Liver (tissue), 9 donors: ENCODE measurements around the gene RPS2. TPM values are rescaled to one million over a fixed set of nuclear protein-coding genes. Genes with fewer than 3 reads are reported as not detected.

Source experiments
- DNase-seq: peaks from one replicate; pipeline ENCODE4 v3.0.0-alpha.2; 2017; ENCODE audit warnings: low spot score
- H3K27ac ChIP-seq, 2 donors: one replicate each; pipeline ENCODE4 v1.7.0; 2013; ENCODE audit warnings: inconsistent platforms in 2 of 2, low read length in 2 of 2, control low read depth in 1 of 2, low read depth in 1 of 2, mild to moderate bottlenecking in 1 of 2
- H3K27me3 ChIP-seq, 4 donors: one replicate each; pipeline versions ENCODE4 v1.6.1 to v1.7.0; 2013; ENCODE audit warnings: low read length in 3 of 4, inconsistent platforms in 1 of 4, mild to moderate bottlenecking in 1 of 4, moderate library complexity in 1 of 4; ENCODE audit not compliant: control insufficient read depth in 4 of 4, insufficient read depth in 4 of 4
- H3K36me3 ChIP-seq, 4 donors: one replicate each; pipeline versions ENCODE4 v1.6.1 to v1.7.0; 2013; ENCODE audit warnings: low read length in 3 of 4, mild to moderate bottlenecking in 3 of 4, low read depth in 1 of 4, moderate library complexity in 1 of 4; ENCODE audit not compliant: control insufficient read depth in 4 of 4, insufficient read depth in 3 of 4
- H3K4me1 ChIP-seq, 4 donors: one replicate each; pipeline versions ENCODE4 v1.6.1 to v1.7.0; 2013; ENCODE audit warnings: low read length in 3 of 4, mild to moderate bottlenecking in 3 of 4, moderate library complexity in 1 of 4; ENCODE audit not compliant: control insufficient read depth in 4 of 4, insufficient read depth in 4 of 4
- H3K4me3 ChIP-seq, 3 donors: one replicate each; pipeline versions ENCODE4 v1.6.1 to v1.7.0; 2013; ENCODE audit warnings: low read length in 3 of 3, control low read depth in 1 of 3, low read depth in 1 of 3, mild to moderate bottlenecking in 1 of 3
- H3K9ac ChIP-seq, 2 donors: one replicate each; pipeline ENCODE4 v1.7.0; 2013; ENCODE audit warnings: low read length in 2 of 2, mild to moderate bottlenecking in 2 of 2, moderate library complexity in 2 of 2, control low read depth in 1 of 2, low read depth in 1 of 2
- H3K9me3 ChIP-seq, 4 donors: one replicate each; pipeline versions ENCODE4 v1.6.1 to v1.7.0; 2013; ENCODE audit warnings: low read length in 3 of 4; ENCODE audit not compliant: control insufficient read depth in 4 of 4
- EGR1 ChIP-seq, 2 donors: IDR thresholded peaks; 2 replicates each; pipeline ENCODE4 v1.6.1; 2016 to 2018; ENCODE audit warnings: antibody characterized with exemption in 2 of 2, low read depth in 2 of 2
- FOXA1 ChIP-seq: IDR thresholded peaks from 2 replicates; pipeline ENCODE4 v1.6.1; 2016; ENCODE audit warnings: antibody characterized with exemption
- FOXA2 ChIP-seq: IDR thresholded peaks from 2 replicates; pipeline ENCODE4 v1.6.1; 2016; ENCODE audit warnings: antibody characterized with exemption
- GABPA ChIP-seq, 2 donors: IDR thresholded peaks in 1 of 2; conservative IDR thresholded peaks in 1 of 2; 2 replicates each; pipeline ENCODE4 v1.6.1; 2016; ENCODE audit warnings: antibody characterized with exemption in 2 of 2, mild to moderate bottlenecking in 1 of 2, moderate library complexity in 1 of 2
- HNF4A ChIP-seq, 2 donors: conservative IDR thresholded peaks; 2 replicates each; pipeline ENCODE4 v1.6.1; 2016; ENCODE audit warnings: antibody characterized with exemption in 2 of 2, mild to moderate bottlenecking in 2 of 2
- HNF4G ChIP-seq: IDR thresholded peaks from 2 replicates; pipeline ENCODE4 v1.6.1; 2016; ENCODE audit warnings: antibody characterized with exemption
- JUND ChIP-seq, 2 donors: IDR thresholded peaks; 2 replicates each; pipeline ENCODE4 v1.6.1; 2016; ENCODE audit warnings: antibody characterized with exemption in 2 of 2
- MAX ChIP-seq: IDR thresholded peaks from 2 replicates; pipeline ENCODE4 v1.6.1; 2016; ENCODE audit warnings: antibody characterized with exemption
- NR2F2 ChIP-seq: IDR thresholded peaks from 2 replicates; pipeline ENCODE4 v1.6.1; 2016; ENCODE audit warnings: antibody characterized with exemption
- RAD21 ChIP-seq, 2 donors: IDR thresholded peaks; 2 replicates each; pipeline ENCODE4 v1.6.1; 2016; ENCODE audit warnings: antibody characterized with exemption in 2 of 2, mild to moderate bottlenecking in 2 of 2
- RXRA ChIP-seq, 2 donors: IDR thresholded peaks; 2 replicates each; pipeline ENCODE4 v1.6.1; 2017 to 2018; ENCODE audit warnings: antibody characterized with exemption in 2 of 2, mild to moderate bottlenecking in 1 of 2
- SP1 ChIP-seq: IDR thresholded peaks from 2 replicates; pipeline ENCODE4 v1.6.1; 2018; ENCODE audit warnings: antibody characterized with exemption, mild to moderate bottlenecking
- TAF1 ChIP-seq: conservative IDR thresholded peaks from 2 replicates; pipeline ENCODE4 v1.6.1; 2016; ENCODE audit warnings: antibody characterized with exemption, mild to moderate bottlenecking
- YY1 ChIP-seq: IDR thresholded peaks from 2 replicates; pipeline ENCODE4 v1.6.1; 2016; ENCODE audit warnings: antibody characterized with exemption, mild to moderate bottlenecking
- WGBS: extraction: QIAGEN DNeasy Blood & Tissue Kit; methylation state at CpG from one replicate; pipeline ENCODE4 v1.1.7; 2013; 5-methylcytosine and 5-hydroxymethylcytosine counted together
- polyA plus RNA-seq, 2 donors: library from polyadenylated mRNA; stranded (reverse) in 1 of 2; unstranded in 1 of 2; fragments of 200-250 nt in 1 of 2; fragments of >200 nt in 1 of 2; fragmentation: Nextera tagmentation in 1 of 2; extraction: Ambion mirVana in 1 of 2; gene quantifications; one replicate each; pipeline versions ENCODE4 v1.2.1 to v1.2.3, GENCODE V29; 2013 to 2015
- total RNA-seq, 2 donors: library from RNA; depleted of rRNA; stranded (reverse); fragments of >200 nt; gene quantifications; one replicate each; pipeline ENCODE4 v1.2.3, GENCODE V29; 2014
- TF ChIP-seq, protein P1 (sequence below): IDR thresholded peaks from 2 replicates; pipeline ENCODE4 v1.6.1; 2016; ENCODE audit warnings: antibody characterized with exemption, mild to moderate bottlenecking
- TF ChIP-seq, protein P2 (sequence below): IDR thresholded peaks from 2 replicates; pipeline ENCODE4 v1.6.1; 2016; ENCODE audit warnings: antibody characterized with exemption
- TF ChIP-seq, protein P3 (sequence below): fragments of 150-350 bp; IDR thresholded peaks from 2 replicates; pipeline ENCODE4 v1.5.1; 2017; ENCODE audit warnings: improper control_type of control experiment, low read depth, low read length; ENCODE audit not compliant: missing input control
- TF ChIP-seq, protein P4 (sequence below): IDR thresholded peaks from 2 replicates; pipeline ENCODE4 v1.6.1; 2016; ENCODE audit warnings: antibody characterized with exemption
- donor health status: healthy.
- donor health status: healthy.
- donor health status: healthy.
- donor health status: healthy.
- donor health status: healthy.

The RPS2 gene
- total RNA-seq, result 1,000 to 10,000 TPM in 1 of 2 donors, 100 to 1,000 TPM in 1; 621 to 1,440 TPM
- 1,000 to 10,000 TPM in 1 of 2 donors, 100 to 1,000 TPM in 1; 524 to 1,259 TPM for polyA plus RNA-seq

- no peaks in the 10 kb centered on the region for H3K9me3 ChIP-seq
- H3K4me1 ChIP-seq, result peaks cover 4 to 30% (median 25%) of the 10 kb centered on the region in 4 donors
- peak; percentile 93 for TF ChIP-seq SP1
- TF ChIP-seq FOXA2, result no peak
- TF ChIP-seq RAD21 (IDR thresholded peaks at IDR 0.05), result no peak
- TF ChIP-seq GABPA (IDR thresholded peaks at IDR 0.05 in 1 of 2, conservative IDR thresholded peaks at IDR 0.05 in 1 of 2), result peak in 1 of 2 donors; percentile 81
- TF ChIP-seq EGR1 (IDR thresholded peaks at IDR 0.05; ENCODE audit: low read depth in 2 of 2), result peak; percentile 95 to 98
- TF ChIP-seq RXRA (IDR thresholded peaks at IDR 0.05), result peak; percentile 22 to 33
- TF ChIP-seq, protein P1, sequence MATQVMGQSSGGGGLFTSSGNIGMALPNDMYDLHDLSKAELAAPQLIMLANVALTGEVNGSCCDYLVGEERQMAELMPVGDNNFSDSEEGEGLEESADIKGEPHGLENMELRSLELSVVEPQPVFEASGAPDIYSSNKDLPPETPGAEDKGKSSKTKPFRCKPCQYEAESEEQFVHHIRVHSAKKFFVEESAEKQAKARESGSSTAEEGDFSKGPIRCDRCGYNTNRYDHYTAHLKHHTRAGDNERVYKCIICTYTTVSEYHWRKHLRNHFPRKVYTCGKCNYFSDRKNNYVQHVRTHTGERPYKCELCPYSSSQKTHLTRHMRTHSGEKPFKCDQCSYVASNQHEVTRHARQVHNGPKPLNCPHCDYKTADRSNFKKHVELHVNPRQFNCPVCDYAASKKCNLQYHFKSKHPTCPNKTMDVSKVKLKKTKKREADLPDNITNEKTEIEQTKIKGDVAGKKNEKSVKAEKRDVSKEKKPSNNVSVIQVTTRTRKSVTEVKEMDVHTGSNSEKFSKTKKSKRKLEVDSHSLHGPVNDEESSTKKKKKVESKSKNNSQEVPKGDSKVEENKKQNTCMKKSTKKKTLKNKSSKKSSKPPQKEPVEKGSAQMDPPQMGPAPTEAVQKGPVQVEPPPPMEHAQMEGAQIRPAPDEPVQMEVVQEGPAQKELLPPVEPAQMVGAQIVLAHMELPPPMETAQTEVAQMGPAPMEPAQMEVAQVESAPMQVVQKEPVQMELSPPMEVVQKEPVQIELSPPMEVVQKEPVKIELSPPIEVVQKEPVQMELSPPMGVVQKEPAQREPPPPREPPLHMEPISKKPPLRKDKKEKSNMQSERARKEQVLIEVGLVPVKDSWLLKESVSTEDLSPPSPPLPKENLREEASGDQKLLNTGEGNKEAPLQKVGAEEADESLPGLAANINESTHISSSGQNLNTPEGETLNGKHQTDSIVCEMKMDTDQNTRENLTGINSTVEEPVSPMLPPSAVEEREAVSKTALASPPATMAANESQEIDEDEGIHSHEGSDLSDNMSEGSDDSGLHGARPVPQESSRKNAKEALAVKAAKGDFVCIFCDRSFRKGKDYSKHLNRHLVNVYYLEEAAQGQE, result peak; percentile 90
- TF ChIP-seq YY1, result peak; percentile 94
- TF ChIP-seq, protein P2, sequence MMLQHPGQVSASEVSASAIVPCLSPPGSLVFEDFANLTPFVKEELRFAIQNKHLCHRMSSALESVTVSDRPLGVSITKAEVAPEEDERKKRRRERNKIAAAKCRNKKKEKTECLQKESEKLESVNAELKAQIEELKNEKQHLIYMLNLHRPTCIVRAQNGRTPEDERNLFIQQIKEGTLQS, result no peak
- no peak for TF ChIP-seq JUND (IDR thresholded peaks at IDR 0.05)
- TF ChIP-seq, protein P3, sequence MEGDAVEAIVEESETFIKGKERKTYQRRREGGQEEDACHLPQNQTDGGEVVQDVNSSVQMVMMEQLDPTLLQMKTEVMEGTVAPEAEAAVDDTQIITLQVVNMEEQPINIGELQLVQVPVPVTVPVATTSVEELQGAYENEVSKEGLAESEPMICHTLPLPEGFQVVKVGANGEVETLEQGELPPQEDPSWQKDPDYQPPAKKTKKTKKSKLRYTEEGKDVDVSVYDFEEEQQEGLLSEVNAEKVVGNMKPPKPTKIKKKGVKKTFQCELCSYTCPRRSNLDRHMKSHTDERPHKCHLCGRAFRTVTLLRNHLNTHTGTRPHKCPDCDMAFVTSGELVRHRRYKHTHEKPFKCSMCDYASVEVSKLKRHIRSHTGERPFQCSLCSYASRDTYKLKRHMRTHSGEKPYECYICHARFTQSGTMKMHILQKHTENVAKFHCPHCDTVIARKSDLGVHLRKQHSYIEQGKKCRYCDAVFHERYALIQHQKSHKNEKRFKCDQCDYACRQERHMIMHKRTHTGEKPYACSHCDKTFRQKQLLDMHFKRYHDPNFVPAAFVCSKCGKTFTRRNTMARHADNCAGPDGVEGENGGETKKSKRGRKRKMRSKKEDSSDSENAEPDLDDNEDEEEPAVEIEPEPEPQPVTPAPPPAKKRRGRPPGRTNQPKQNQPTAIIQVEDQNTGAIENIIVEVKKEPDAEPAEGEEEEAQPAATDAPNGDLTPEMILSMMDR, result no peak
- TF ChIP-seq NR2F2, result peak; percentile 20
- TF ChIP-seq FOXA1, result no peak
- TF ChIP-seq TAF1, result peak; percentile 99
- peak; percentile 62 for TF ChIP-seq MAX
- TF ChIP-seq, protein P4, sequence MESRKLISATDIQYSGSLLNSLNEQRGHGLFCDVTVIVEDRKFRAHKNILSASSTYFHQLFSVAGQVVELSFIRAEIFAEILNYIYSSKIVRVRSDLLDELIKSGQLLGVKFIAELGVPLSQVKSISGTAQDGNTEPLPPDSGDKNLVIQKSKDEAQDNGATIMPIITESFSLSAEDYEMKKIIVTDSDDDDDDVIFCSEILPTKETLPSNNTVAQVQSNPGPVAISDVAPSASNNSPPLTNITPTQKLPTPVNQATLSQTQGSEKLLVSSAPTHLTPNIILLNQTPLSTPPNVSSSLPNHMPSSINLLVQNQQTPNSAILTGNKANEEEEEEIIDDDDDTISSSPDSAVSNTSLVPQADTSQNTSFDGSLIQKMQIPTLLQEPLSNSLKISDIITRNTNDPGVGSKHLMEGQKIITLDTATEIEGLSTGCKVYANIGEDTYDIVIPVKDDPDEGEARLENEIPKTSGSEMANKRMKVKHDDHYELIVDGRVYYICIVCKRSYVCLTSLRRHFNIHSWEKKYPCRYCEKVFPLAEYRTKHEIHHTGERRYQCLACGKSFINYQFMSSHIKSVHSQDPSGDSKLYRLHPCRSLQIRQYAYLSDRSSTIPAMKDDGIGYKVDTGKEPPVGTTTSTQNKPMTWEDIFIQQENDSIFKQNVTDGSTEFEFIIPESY, result peak; percentile 99
- no peak for TF ChIP-seq HNF4G
- TF ChIP-seq HNF4A (conservative IDR thresholded peaks at IDR 0.05), result peak in 1 of 2 donors; percentile 13
- H3K36me3 ChIP-seq, result peaks cover 0 to 26% (median 7%) of the 10 kb centered on the region in 4 donors
- WGBS, result 1% methylated on average over 97 of the region's 97 CpGs
- H3K27me3 ChIP-seq, result no peaks in the 10 kb centered on the region
- H3K27ac ChIP-seq, result peak within 1 kb of the TSS; percentile 89 to 93
- H3K9ac ChIP-seq, result peak within 1 kb of the TSS; percentile 61 to 99
- H3K4me3 ChIP-seq, result peak within 1 kb of the TSS; percentile 81 to 97 (median 82)
- peak; percentile 96 for DNase-seq
Observed at GRCh38 chr16:1964506-1965395, at the start of gene RPS2. Gene RPS2 (minus strand): TSS chr16:1964826. CDS start chr16:1964625, 201 bp downstream.
